Astrocyte (in vitro differentiated cells and primary cell): ENCODE results near the gene QSER1. TPM values are rescaled to one million over a fixed set of nuclear protein-coding genes. Genes with fewer than 3 reads are reported as not detected.

Experiments used
- DNase-seq: peaks from one replicate; pipeline ENCODE4 v3.0.0-alpha.2; 2010; ENCODE audit warnings: low read depth
- FAIRE-seq: peaks from 2 replicates; lab custom pipeline; 2011; peaks lifted over from hg19 to GRCh38; lab: Jason Lieb, UNC
- H2AFZ ChIP-seq: 2 replicates; pipeline ENCODE4 v1.6.0; 2012; ENCODE audit warnings: low read depth, low read length, inconsistent platforms
- H3K27ac ChIP-seq: 2 replicates; pipeline ENCODE4 v1.5.1; 2011; ENCODE audit warnings: low read depth, low read length, inconsistent platforms
- H3K27me3 ChIP-seq: 2 replicates; pipeline ENCODE4 v1.6.0; 2011; ENCODE audit warnings: low read length, inconsistent platforms; ENCODE audit not compliant: insufficient read depth
- H3K36me3 ChIP-seq: 2 replicates; pipeline ENCODE4 v1.5.1; 2011; ENCODE audit warnings: low read length, inconsistent platforms; ENCODE audit not compliant: insufficient read depth
- H3K4me1 ChIP-seq: 2 replicates; pipeline ENCODE4 v1.5.1; 2011; ENCODE audit warnings: low read length, inconsistent platforms; ENCODE audit not compliant: insufficient read depth
- H3K4me2 ChIP-seq: 2 replicates; pipeline ENCODE4 v1.6.0; 2012; ENCODE audit warnings: low read length, inconsistent platforms
- H3K4me3 ChIP-seq: 2 replicates; pipeline ENCODE4 v1.5.1; 2011; ENCODE audit warnings: low read depth, mild to moderate bottlenecking, low read length, inconsistent platforms; ENCODE audit not compliant: insufficient read depth
- H3K79me2 ChIP-seq: 2 replicates; pipeline ENCODE4 v1.6.0; 2012; ENCODE audit warnings: mild to moderate bottlenecking, low read length, inconsistent platforms; ENCODE audit not compliant: insufficient read depth
- H3K9ac ChIP-seq: 2 replicates; pipeline ENCODE4 v1.6.0; 2012; ENCODE audit warnings: mild to moderate bottlenecking, low read length, inconsistent platforms
- H3K9me3 ChIP-seq: 2 replicates; pipeline ENCODE4 v1.5.1; 2012; ENCODE audit warnings: low read depth, mild to moderate bottlenecking, low read length, inconsistent platforms; ENCODE audit not compliant: insufficient read depth
- H4K20me1 ChIP-seq: 2 replicates; pipeline ENCODE4 v1.6.0; 2012; ENCODE audit warnings: low read length, inconsistent platforms; ENCODE audit not compliant: insufficient read depth
- H3K27ac Mint-ChIP-seq: one replicate; pipeline ENCODE4 v1.8.0; 2021; ENCODE audit warnings: mild to moderate bottlenecking, mixed read lengths; ENCODE audit not compliant: unreplicated experiment
- H3K27me3 Mint-ChIP-seq: one replicate; pipeline ENCODE4 v1.8.0; 2021; ENCODE audit warnings: low read depth, mixed read lengths; ENCODE audit not compliant: unreplicated experiment
- H3K36me3 Mint-ChIP-seq: one replicate; pipeline ENCODE4 v1.8.0; 2021; ENCODE audit warnings: low read depth, mixed read lengths; ENCODE audit not compliant: unreplicated experiment
- H3K4me1 Mint-ChIP-seq: one replicate; pipeline ENCODE4 v1.8.0; 2021; ENCODE audit warnings: low read depth, mixed read lengths; ENCODE audit not compliant: unreplicated experiment
- H3K4me3 Mint-ChIP-seq: one replicate; pipeline ENCODE4 v1.8.0; 2021; ENCODE audit warnings: mild to moderate bottlenecking, moderate library complexity, mixed read lengths; ENCODE audit not compliant: unreplicated experiment
- H3K9me3 Mint-ChIP-seq: one replicate; pipeline ENCODE4 v1.8.0; 2021; ENCODE audit warnings: mild to moderate bottlenecking, mixed read lengths; ENCODE audit not compliant: unreplicated experiment
- EZH2 ChIP-seq: IDR thresholded peaks from 2 replicates; pipeline ENCODE4 v1.6.1; 2012; ENCODE audit warnings: mild to moderate bottlenecking, low read length, inconsistent platforms; ENCODE audit not compliant: insufficient read depth
- total RNA-seq: library from RNA; stranded (reverse); gene quantifications from 2 replicates; pipeline ENCODE4 v1.2.1, GENCODE V29; 2021
- TF ChIP-seq, protein P1 (sequence below): IDR thresholded peaks from 2 replicates; pipeline ENCODE4 v1.5.1; 2011; ENCODE audit warnings: low read depth, mild to moderate bottlenecking, inconsistent platforms, low read length, moderate library complexity; ENCODE audit not compliant: insufficient read depth

QSER1 gene
- total RNA-seq, 1 donor from 2014 or later: 35.7 TPM

DNA sequence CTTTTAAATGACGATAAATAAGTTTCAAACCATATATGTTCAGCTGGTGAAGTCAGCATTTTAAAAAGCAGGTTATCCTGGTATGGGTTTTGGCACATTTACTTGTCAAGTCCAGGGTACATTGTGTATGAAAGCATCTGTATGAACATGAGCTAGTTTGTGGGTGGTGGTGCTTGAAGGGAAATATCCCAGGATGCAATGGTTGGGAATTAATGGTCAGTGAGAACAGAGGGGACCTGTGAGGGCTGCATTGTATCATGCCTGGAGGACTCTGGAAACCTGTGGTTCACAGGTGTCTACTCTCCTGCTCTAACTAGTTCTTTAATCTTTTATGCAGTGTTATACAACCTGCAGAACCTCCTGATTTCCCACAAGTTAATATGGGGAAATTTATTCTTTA, 128.9 kb downstream of the QSER1 start:
- DNase-seq: no peak
- no peaks in the 10 kb centered on the region for H3K9me3 Mint-ChIP-seq
- Histone ChIP-seq H4K20me1 (no peaks in the 10 kb centered on the region), H3K9me3 (no peaks in the 10 kb centered on the region), H3K4me3 (no peak overlapping the region), H3K36me3 (no peaks in the 10 kb centered on the region), H3K27me3 (no peaks in the 10 kb centered on the region), H3K4me2 (no peak overlapping the region), H3K4me1 (peaks cover 1% of the 10 kb centered on the region), H2AFZ (no peak overlapping the region), H3K79me2 (peaks cover 6% of the 10 kb centered on the region), H3K9ac (no peak overlapping the region), H3K27ac (no peak overlapping the region)
- no peak overlapping the region for H3K4me3 Mint-ChIP-seq
- peaks cover 3% of the 10 kb centered on the region for H3K4me1 Mint-ChIP-seq
- H3K36me3 Mint-ChIP-seq: no peaks in the 10 kb centered on the region
- no peak for FAIRE-seq
- H3K27me3 Mint-ChIP-seq: peaks cover 4% of the 10 kb centered on the region
- TF ChIP-seq, protein P1, sequence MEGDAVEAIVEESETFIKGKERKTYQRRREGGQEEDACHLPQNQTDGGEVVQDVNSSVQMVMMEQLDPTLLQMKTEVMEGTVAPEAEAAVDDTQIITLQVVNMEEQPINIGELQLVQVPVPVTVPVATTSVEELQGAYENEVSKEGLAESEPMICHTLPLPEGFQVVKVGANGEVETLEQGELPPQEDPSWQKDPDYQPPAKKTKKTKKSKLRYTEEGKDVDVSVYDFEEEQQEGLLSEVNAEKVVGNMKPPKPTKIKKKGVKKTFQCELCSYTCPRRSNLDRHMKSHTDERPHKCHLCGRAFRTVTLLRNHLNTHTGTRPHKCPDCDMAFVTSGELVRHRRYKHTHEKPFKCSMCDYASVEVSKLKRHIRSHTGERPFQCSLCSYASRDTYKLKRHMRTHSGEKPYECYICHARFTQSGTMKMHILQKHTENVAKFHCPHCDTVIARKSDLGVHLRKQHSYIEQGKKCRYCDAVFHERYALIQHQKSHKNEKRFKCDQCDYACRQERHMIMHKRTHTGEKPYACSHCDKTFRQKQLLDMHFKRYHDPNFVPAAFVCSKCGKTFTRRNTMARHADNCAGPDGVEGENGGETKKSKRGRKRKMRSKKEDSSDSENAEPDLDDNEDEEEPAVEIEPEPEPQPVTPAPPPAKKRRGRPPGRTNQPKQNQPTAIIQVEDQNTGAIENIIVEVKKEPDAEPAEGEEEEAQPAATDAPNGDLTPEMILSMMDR: no peak
- no peak for TF ChIP-seq EZH2
- H3K27ac Mint-ChIP-seq: no peak overlapping the region

DNA sequence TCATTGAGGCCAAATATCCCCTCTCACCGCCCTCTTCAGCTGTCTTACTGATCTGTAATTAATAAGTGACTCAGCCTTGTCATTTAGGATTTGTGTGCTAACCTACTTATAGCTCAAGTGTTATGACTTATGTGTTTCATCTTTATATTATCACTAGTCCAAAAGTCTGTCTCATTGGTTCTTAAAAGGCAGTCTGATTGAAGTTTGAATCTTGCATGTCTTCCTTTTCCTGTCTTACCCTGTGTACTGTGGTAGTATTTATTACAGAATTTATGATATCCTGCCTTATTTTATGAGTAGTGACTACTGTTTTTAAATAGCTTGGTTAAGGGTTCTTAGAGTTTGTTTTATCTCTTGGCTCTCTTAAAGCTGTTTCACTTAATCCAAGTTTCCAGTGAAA, 129.3 kb downstream of the QSER1 start:
- H3K4me1 Mint-ChIP-seq: peaks cover 2% of the 10 kb centered on the region
- FAIRE-seq: no peak
- H3K27ac Mint-ChIP-seq: no peak overlapping the region

DNA sequence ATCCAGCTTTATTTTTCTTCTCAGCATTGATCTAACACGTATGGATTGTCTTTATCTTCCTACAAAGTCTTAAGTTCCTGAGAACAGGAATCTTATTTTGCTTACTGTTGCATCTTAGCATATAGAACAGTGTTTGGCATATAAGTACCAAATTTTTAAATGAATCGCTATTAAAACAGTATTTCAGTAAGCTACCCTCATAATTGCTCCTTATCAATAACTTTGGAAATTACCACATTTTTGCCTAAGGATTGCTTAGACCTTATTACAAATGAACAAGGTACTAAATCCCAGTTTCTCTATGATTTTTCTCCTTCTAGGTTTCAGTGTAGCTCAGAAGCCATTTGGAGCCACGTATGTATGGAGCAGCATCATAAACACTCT, 132.7 kb downstream of the QSER1 start:
- TF ChIP-seq EZH2: no peak
- Mint-ChIP-seq H3K27me3 (no peaks in the 10 kb centered on the region), H3K4me1 (peaks cover 14% of the 10 kb centered on the region), H3K4me3 (no peak overlapping the region), H3K9me3 (no peaks in the 10 kb centered on the region), H3K36me3 (no peaks in the 10 kb centered on the region), H3K27ac (no peak overlapping the region)
- Histone ChIP-seq H3K4me2 (no peak overlapping the region), H3K36me3 (no peaks in the 10 kb centered on the region), H3K4me3 (no peak overlapping the region), H3K9ac (no peak overlapping the region), H2AFZ (no peak overlapping the region), H3K4me1 (peaks cover 18% of the 10 kb centered on the region), H3K79me2 (peaks cover 1% of the 10 kb centered on the region), H4K20me1 (no peaks in the 10 kb centered on the region), H3K27ac (no peak overlapping the region), H3K9me3 (no peaks in the 10 kb centered on the region), H3K27me3 (no peaks in the 10 kb centered on the region)
- FAIRE-seq (no peak), DNase-seq (no peak)

More for the DNA sequence above, 129.3 kb downstream of the QSER1 start:
- no peaks in the 10 kb centered on the region for H3K36me3 Mint-ChIP-seq
- no peak for DNase-seq
- no peak overlapping the region for H3K9ac ChIP-seq
- no peaks in the 10 kb centered on the region for H3K27me3 ChIP-seq
- H4K20me1 ChIP-seq: no peaks in the 10 kb centered on the region
- no peaks in the 10 kb centered on the region for H3K9me3 Mint-ChIP-seq
- peaks cover under 1% of the 10 kb centered on the region for H3K4me1 ChIP-seq
- no peak overlapping the region for H3K4me3 ChIP-seq
- H3K9me3 ChIP-seq: no peaks in the 10 kb centered on the region
- H3K27ac ChIP-seq: no peak overlapping the region
- no peak overlapping the region for H3K4me3 Mint-ChIP-seq
- H3K36me3 ChIP-seq: no peaks in the 10 kb centered on the region
- TF ChIP-seq, protein P1: no peak
- TF ChIP-seq EZH2: no peak
- peaks cover 6% of the 10 kb centered on the region for H3K79me2 ChIP-seq
- H3K27me3 Mint-ChIP-seq: peaks cover 4% of the 10 kb centered on the region
- no peak overlapping the region for H3K4me2 ChIP-seq
- H2AFZ ChIP-seq: no peak overlapping the region
